Measurements from ENCODE around the gene TCL1B. TPM values are rescaled to one million over a fixed set of nuclear protein-coding genes. Genes with fewer than 3 reads are reported as not detected.

Gene TCL1B
- total and polyA plus RNA-seq, 4 donors: 0.19 TPM; not detected in 3

DNA sequence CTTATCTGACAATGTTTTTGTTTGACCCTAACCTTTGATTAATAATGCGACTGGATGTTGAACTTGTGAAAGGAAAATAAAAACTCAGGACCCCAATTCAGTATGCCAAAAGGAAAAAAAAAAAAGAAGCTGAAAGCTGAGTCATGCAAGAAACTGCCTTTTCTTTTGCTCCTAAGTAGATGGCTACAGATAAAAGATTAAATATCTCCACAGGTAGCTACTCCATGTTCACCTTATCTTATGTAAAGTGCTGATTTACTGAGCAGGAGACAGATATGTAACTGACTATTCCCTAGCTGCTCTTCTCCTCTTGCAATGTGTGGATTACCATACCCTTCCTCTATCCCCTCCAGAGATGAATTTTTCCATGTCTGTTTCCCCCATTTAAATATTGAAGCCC lies 30.8 kb upstream of the TCL1B start:
- Histone ChIP-seq H3K4me3 (ENCODE audit: low read depth in 1 of 3, low read length in 3 of 3) (no peak overlapping the region), H3K9me3 (ENCODE audit: control insufficient read depth in 4 of 4, low read length in 3 of 4) (no peaks in the 10 kb centered on the region), H3K4me1 (ENCODE audit: control insufficient read depth in 4 of 4, insufficient read depth in 4 of 4, low read length in 3 of 4) (no peaks in the 10 kb centered on the region), H3K27me3 (ENCODE audit: control insufficient read depth in 4 of 4, insufficient read depth in 4 of 4, low read length in 3 of 4) (no peaks in the 10 kb centered on the region), H3K9ac (ENCODE audit: low read depth in 1 of 2, low read length in 2 of 2) (no peak overlapping the region), H3K27ac (ENCODE audit: low read depth in 1 of 2, low read length in 2 of 2) (no peak overlapping the region), H3K36me3 (ENCODE audit: control insufficient read depth in 4 of 4, insufficient read depth in 3 of 4, low read depth in 1 of 4, low read length in 3 of 4) (no peaks in the 10 kb centered on the region)
- TF ChIP-seq RXRA (IDR thresholded peaks at IDR 0.05) (no peak), FOXA1 (IDR thresholded peaks at IDR 0.05) (no peak), HNF4G (IDR thresholded peaks at IDR 0.05) (no peak), FOXA2 (IDR thresholded peaks at IDR 0.05) (no peak), GABPA (IDR thresholded peaks at IDR 0.05 in 1 of 2, conservative IDR thresholded peaks at IDR 0.05 in 1 of 2) (no peak), YY1 (IDR thresholded peaks at IDR 0.05) (no peak), HNF4A (conservative IDR thresholded peaks at IDR 0.05) (no peak), SP1 (IDR thresholded peaks at IDR 0.05) (no peak), RAD21 (IDR thresholded peaks at IDR 0.05) (no peak), NR2F2 (IDR thresholded peaks at IDR 0.05) (no peak), JUND (IDR thresholded peaks at IDR 0.05) (no peak)
- TF ChIP-seq, protein P1, sequence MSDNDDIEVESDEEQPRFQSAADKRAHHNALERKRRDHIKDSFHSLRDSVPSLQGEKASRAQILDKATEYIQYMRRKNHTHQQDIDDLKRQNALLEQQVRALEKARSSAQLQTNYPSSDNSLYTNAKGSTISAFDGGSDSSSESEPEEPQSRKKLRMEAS (IDR thresholded peaks at IDR 0.05): no peak
- TF ChIP-seq, protein P2, sequence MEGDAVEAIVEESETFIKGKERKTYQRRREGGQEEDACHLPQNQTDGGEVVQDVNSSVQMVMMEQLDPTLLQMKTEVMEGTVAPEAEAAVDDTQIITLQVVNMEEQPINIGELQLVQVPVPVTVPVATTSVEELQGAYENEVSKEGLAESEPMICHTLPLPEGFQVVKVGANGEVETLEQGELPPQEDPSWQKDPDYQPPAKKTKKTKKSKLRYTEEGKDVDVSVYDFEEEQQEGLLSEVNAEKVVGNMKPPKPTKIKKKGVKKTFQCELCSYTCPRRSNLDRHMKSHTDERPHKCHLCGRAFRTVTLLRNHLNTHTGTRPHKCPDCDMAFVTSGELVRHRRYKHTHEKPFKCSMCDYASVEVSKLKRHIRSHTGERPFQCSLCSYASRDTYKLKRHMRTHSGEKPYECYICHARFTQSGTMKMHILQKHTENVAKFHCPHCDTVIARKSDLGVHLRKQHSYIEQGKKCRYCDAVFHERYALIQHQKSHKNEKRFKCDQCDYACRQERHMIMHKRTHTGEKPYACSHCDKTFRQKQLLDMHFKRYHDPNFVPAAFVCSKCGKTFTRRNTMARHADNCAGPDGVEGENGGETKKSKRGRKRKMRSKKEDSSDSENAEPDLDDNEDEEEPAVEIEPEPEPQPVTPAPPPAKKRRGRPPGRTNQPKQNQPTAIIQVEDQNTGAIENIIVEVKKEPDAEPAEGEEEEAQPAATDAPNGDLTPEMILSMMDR (IDR thresholded peaks at IDR 0.05; ENCODE audit: low read depth, low read length, missing input control): no peak
- TF ChIP-seq, protein P3, sequence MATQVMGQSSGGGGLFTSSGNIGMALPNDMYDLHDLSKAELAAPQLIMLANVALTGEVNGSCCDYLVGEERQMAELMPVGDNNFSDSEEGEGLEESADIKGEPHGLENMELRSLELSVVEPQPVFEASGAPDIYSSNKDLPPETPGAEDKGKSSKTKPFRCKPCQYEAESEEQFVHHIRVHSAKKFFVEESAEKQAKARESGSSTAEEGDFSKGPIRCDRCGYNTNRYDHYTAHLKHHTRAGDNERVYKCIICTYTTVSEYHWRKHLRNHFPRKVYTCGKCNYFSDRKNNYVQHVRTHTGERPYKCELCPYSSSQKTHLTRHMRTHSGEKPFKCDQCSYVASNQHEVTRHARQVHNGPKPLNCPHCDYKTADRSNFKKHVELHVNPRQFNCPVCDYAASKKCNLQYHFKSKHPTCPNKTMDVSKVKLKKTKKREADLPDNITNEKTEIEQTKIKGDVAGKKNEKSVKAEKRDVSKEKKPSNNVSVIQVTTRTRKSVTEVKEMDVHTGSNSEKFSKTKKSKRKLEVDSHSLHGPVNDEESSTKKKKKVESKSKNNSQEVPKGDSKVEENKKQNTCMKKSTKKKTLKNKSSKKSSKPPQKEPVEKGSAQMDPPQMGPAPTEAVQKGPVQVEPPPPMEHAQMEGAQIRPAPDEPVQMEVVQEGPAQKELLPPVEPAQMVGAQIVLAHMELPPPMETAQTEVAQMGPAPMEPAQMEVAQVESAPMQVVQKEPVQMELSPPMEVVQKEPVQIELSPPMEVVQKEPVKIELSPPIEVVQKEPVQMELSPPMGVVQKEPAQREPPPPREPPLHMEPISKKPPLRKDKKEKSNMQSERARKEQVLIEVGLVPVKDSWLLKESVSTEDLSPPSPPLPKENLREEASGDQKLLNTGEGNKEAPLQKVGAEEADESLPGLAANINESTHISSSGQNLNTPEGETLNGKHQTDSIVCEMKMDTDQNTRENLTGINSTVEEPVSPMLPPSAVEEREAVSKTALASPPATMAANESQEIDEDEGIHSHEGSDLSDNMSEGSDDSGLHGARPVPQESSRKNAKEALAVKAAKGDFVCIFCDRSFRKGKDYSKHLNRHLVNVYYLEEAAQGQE (IDR thresholded peaks at IDR 0.05): no peak
- no peak for DNase-seq (ENCODE audit: low spot score)
- 82% methylated on average over 1 of the region's 1 CpG for WGBS

DNA sequence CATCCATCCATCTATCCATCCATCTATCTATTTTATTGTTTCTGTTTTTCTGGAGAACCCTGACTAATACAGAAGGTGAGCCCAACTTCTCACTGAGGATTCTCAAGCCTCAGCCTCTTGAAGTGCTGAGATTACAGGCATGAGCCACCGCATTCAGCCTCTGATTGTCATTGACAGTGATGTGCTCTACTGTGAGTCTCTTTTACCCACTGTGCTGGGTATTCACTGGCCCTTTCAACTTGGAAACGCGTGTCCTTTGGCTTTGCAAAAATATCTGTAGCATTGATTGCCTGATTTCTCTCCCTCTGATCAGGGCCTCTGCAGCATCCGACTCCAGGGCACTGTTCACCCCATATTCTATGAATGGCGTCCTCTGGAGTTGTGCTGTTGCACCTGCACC lies 29.6 kb upstream of the TCL1B start:
- WGBS: 86% methylated on average over 5 of the region's 5 CpGs
- H3K4me3 ChIP-seq (ENCODE audit: low read depth in 1 of 3, low read length in 3 of 3): no peak overlapping the region
- TF ChIP-seq, protein P3 (IDR thresholded peaks at IDR 0.05): no peak
- TF ChIP-seq YY1 (IDR thresholded peaks at IDR 0.05): no peak
- no peak for TF ChIP-seq HNF4G (IDR thresholded peaks at IDR 0.05)
- TF ChIP-seq, protein P1 (IDR thresholded peaks at IDR 0.05): no peak
- TF ChIP-seq, protein P4, sequence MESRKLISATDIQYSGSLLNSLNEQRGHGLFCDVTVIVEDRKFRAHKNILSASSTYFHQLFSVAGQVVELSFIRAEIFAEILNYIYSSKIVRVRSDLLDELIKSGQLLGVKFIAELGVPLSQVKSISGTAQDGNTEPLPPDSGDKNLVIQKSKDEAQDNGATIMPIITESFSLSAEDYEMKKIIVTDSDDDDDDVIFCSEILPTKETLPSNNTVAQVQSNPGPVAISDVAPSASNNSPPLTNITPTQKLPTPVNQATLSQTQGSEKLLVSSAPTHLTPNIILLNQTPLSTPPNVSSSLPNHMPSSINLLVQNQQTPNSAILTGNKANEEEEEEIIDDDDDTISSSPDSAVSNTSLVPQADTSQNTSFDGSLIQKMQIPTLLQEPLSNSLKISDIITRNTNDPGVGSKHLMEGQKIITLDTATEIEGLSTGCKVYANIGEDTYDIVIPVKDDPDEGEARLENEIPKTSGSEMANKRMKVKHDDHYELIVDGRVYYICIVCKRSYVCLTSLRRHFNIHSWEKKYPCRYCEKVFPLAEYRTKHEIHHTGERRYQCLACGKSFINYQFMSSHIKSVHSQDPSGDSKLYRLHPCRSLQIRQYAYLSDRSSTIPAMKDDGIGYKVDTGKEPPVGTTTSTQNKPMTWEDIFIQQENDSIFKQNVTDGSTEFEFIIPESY (IDR thresholded peaks at IDR 0.05): no peak
- TF ChIP-seq FOXA2 (IDR thresholded peaks at IDR 0.05): no peak
- TF ChIP-seq SP1 (IDR thresholded peaks at IDR 0.05): no peak
- no peak for TF ChIP-seq TAF1 (conservative IDR thresholded peaks at IDR 0.05)
- no peak for TF ChIP-seq JUND (IDR thresholded peaks at IDR 0.05)
- no peak for TF ChIP-seq FOXA1 (IDR thresholded peaks at IDR 0.05)
- no peak for TF ChIP-seq NR2F2 (IDR thresholded peaks at IDR 0.05)
- no peak for TF ChIP-seq RAD21 (IDR thresholded peaks at IDR 0.05)
- TF ChIP-seq HNF4A (conservative IDR thresholded peaks at IDR 0.05): no peak
- TF ChIP-seq, protein P2 (IDR thresholded peaks at IDR 0.05; ENCODE audit: low read depth, low read length, missing input control): no peak
- TF ChIP-seq RXRA (IDR thresholded peaks at IDR 0.05): no peak
- no peak for TF ChIP-seq EGR1 (IDR thresholded peaks at IDR 0.05; ENCODE audit: low read depth in 2 of 2)
- H3K9me3 ChIP-seq (ENCODE audit: control insufficient read depth in 4 of 4, low read length in 3 of 4): peaks cover 0 to 2% (median 0%) of the 10 kb centered on the region in 4 donors
- DNase-seq (ENCODE audit: low spot score): no peak
- no peak overlapping the region for H3K9ac ChIP-seq (ENCODE audit: low read depth in 1 of 2, low read length in 2 of 2)
- H3K27ac ChIP-seq (ENCODE audit: low read depth in 1 of 2, low read length in 2 of 2): no peak overlapping the region
- H3K27me3 ChIP-seq (ENCODE audit: control insufficient read depth in 4 of 4, insufficient read depth in 4 of 4, low read length in 3 of 4): no peaks in the 10 kb centered on the region
- H3K36me3 ChIP-seq (ENCODE audit: control insufficient read depth in 4 of 4, insufficient read depth in 3 of 4, low read depth in 1 of 4, low read length in 3 of 4): no peaks in the 10 kb centered on the region
- no peaks in the 10 kb centered on the region for H3K4me1 ChIP-seq (ENCODE audit: control insufficient read depth in 4 of 4, insufficient read depth in 4 of 4, low read length in 3 of 4)

Data from liver (tissue), 9 donors.